HEK293T (cell line): ENCODE results near the gene NEDD9.

Experiments used
- CTCF ChIA-PET: fragments of 350-600 bp; formaldehyde crosslinking; extraction: SDS; loops from one replicate; lab custom pipeline; 2021; ENCODE audit warnings: antibody characterized with exemption, inconsistent platforms; lab: Yijun Ruan, JAX
- POLR2A ChIA-PET: fragments of 350-600 bp; formaldehyde crosslinking; extraction: SDS; loops from one replicate; lab custom pipeline; 2020; ENCODE audit warnings: antibody characterized with exemption, inconsistent platforms; lab: Yijun Ruan, JAX
- DNase-seq: peaks from one replicate; pipeline ENCODE4 v3.0.0; 2012; ENCODE audit warnings: mixed read lengths; ENCODE audit errors: extremely low spot score
- ARNT ChIP-seq: fragments of 450-650 bp; IDR thresholded peaks from 2 replicates; pipeline ENCODE4 v1.6.1; 2017; ENCODE audit warnings: mild to moderate bottlenecking
- BHLHE40 ChIP-seq: fragments of 450-650 bp; IDR thresholded peaks from 2 replicates; pipeline ENCODE4 v1.6.1; 2016; ENCODE audit warnings: mild to moderate bottlenecking, moderate library complexity, borderline replicate concordance
- CTBP1 ChIP-seq: fragments of 450-650 bp; IDR thresholded peaks from 2 replicates; pipeline ENCODE4 v1.6.1; 2016; ENCODE audit warnings: borderline replicate concordance
- ELF4 ChIP-seq: fragments of 450-650 bp; IDR thresholded peaks from 2 replicates; pipeline ENCODE4 v1.6.1; 2017; ENCODE audit warnings: antibody characterized with exemption
- FOXA1 ChIP-seq: fragments of 450-650 bp; IDR thresholded peaks from 2 replicates; pipeline ENCODE4 v1.6.1; 2016; ENCODE audit warnings: mild to moderate bottlenecking
- FOXK2 ChIP-seq: fragments of 450-650 bp; IDR thresholded peaks from 2 replicates; pipeline ENCODE4 v1.6.1; 2016; ENCODE audit warnings: mild to moderate bottlenecking
- FOXM1 ChIP-seq: fragments of 450-650 bp; IDR thresholded peaks from 2 replicates; pipeline ENCODE4 v1.6.1; 2017; ENCODE audit warnings: mild to moderate bottlenecking, borderline replicate concordance
- HDGF ChIP-seq: fragments of 450-650 bp; IDR thresholded peaks from 2 replicates; pipeline ENCODE4 v1.6.1; 2017; ENCODE audit warnings: antibody characterized with exemption, borderline replicate concordance
- L3MBTL2 ChIP-seq: fragments of 450-650 bp; conservative IDR thresholded peaks from 2 replicates; pipeline ENCODE4 v1.6.1; 2016; ENCODE audit warnings: mild to moderate bottlenecking
- LEF1 ChIP-seq: fragments of 450-650 bp; IDR thresholded peaks from 2 replicates; pipeline ENCODE4 v1.6.1; 2017; ENCODE audit warnings: mild to moderate bottlenecking, borderline replicate concordance
- NFRKB ChIP-seq: fragments of 450-650 bp; IDR thresholded peaks from 2 replicates; pipeline ENCODE4 v1.6.1; 2016; ENCODE audit warnings: mild to moderate bottlenecking, moderate library complexity
- PKNOX1 ChIP-seq: fragments of 450-650 bp; IDR thresholded peaks from 2 replicates; pipeline ENCODE4 v1.6.1; 2016
- SP1 ChIP-seq: fragments of 450-650 bp; IDR thresholded peaks from 2 replicates; pipeline ENCODE4 v1.6.1; 2017
- SUZ12 ChIP-seq: fragments of 450-650 bp; IDR thresholded peaks from 2 replicates; pipeline ENCODE4 v1.6.1; 2016; ENCODE audit warnings: mild to moderate bottlenecking
- TARDBP ChIP-seq: fragments of 450-650 bp; IDR thresholded peaks from 2 replicates; pipeline ENCODE4 v1.6.1; 2016
- ZNF384 ChIP-seq: fragments of 450-650 bp; IDR thresholded peaks from 2 replicates; pipeline ENCODE4 v1.6.1; 2016

The NEDD9 gene

DNA sequence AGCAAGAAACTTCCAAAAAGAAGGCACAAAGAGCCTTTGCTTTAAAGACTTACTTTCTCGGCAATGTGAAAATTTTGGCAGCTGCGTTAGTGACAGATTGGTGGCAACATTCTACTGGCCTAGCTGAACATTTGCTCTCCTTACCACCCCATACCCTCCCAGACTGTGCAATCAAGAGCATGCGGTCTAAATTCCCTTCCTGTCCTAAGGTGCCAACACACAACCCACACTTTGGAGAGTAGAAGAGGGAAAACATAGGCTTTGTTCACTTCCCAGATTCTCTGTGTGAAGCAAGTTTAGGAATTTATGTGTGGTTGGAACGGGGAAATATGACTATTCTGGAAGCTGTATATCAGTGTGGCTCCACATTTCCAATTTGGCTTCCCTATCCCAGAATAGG is 29.8 kb upstream of the NEDD9 start:
- POLR2A ChIA-PET: no interaction called here
- CTCF ChIA-PET: no interaction called here
- DNase-seq: no peak
- TF ChIP-seq FOXK2 (no peak), LEF1 (no peak), TARDBP (no peak), FOXM1 (no peak), SP1 (no peak), HDGF (no peak), ARNT (no peak), ELF4 (no peak), NFRKB (no peak), FOXA1 (no peak), CTBP1 (no peak), BHLHE40 (no peak), SUZ12 (no peak), L3MBTL2 (no peak), ZNF384 (no peak), PKNOX1 (no peak)

DNA sequence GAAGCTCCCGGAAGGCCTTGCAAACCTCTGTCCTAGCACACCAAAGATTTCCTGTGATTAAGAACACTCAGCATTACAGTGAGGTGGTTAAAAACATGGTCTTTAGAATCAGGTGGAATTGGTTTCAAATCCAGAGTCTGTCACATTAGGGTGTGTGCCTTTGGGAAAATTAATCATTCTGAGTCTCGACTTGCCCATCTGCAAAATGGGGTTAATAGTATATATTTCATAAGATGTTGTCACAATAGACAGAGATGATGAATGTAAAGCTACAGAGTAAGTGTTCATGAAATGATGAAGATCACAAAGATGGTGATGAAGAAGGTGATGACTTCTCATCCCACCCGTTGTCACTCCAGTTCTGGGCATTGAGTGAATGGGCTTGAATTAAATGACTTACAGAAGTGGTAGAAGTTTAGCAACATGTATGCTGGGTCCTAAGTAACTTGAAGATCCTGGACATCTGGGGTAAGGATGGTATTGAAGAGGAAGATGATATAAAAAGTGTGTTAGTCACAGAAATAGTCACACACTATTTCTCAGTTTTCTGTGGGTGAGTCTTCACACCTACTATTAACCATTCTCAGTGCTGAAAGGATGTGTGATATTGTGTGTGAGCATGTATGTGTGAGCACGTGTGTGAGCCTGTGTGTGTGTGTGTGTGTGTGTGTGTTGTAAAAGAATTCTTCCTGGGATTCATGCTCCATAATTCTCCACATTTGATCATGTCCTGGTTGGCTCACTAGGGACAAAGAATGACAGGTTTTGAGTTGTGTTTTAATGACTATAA is 28.0 kb upstream of the NEDD9 start:
- no peak for DNase-seq
- POLR2A ChIA-PET: no interaction called here
- TF ChIP-seq ARNT (no peak), CTBP1 (no peak), FOXA1 (no peak), TARDBP (no peak), HDGF (no peak), FOXK2 (no peak), SUZ12 (no peak), FOXM1 (no peak), ZNF384 (no peak), LEF1 (no peak), L3MBTL2 (no peak), PKNOX1 (no peak), BHLHE40 (no peak), SP1 (no peak), ELF4 (no peak), NFRKB (no peak)
- CTCF ChIA-PET: no interaction called here

GRCh38 chr6:11258260-11259237 is 26.1 kb upstream of the NEDD9 start:
- DNase-seq: no peak
- CTCF ChIA-PET: interaction anchor here (0.6 to 0.8 kb wide), 2 partner anchors 21 to 86 kb away, joined by 3 to 4 read pairs; no protein-coding TSS in a partner anchor
- no peak for TF ChIP-seq ELF4
- TF ChIP-seq FOXK2: no peak
- TF ChIP-seq CTBP1: no peak
- no peak for TF ChIP-seq LEF1
- no peak for TF ChIP-seq FOXM1
- no peak for TF ChIP-seq L3MBTL2
- TF ChIP-seq SUZ12: no peak
- TF ChIP-seq FOXA1: no peak
- TF ChIP-seq HDGF: no peak
- no peak for TF ChIP-seq SP1
- TF ChIP-seq ZNF384: no peak
- TF ChIP-seq NFRKB: no peak
- no peak for TF ChIP-seq BHLHE40
- TF ChIP-seq PKNOX1: no peak
- POLR2A ChIA-PET: interaction anchor here (0.7 kb wide), 1 partner anchor 27 kb away, joined by 3 read pairs; no protein-coding TSS in a partner anchor

DNA sequence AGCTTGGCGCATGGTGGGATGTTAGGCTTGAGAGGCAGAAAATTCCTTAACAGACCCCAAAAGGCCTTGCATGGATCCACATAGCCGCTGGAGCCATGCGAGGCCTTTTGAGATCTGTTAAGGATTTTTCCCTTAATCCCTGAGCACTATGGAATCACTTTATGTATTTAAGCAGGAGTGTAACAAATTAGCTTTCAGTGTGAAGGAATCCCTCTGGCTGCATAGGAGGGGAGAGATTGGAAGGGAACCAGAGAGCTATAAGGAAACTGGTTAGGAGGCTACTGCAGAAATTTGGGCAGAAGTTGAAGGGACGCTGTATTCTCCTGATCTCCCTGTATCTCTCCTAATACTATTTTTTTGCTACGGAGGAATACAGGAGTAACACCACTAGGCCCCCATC is 23.1 kb upstream of the NEDD9 start:
- ChIA-PET CTCF (no interaction called here), POLR2A (no interaction called here)
- TF ChIP-seq PKNOX1 (no peak), SUZ12 (no peak), ARNT (no peak), ELF4 (no peak), ZNF384 (no peak), LEF1 (no peak), L3MBTL2 (no peak), FOXM1 (no peak), FOXK2 (no peak), TARDBP (no peak), NFRKB (no peak), CTBP1 (no peak), HDGF (no peak), SP1 (no peak), FOXA1 (no peak), BHLHE40 (no peak)
- no peak for DNase-seq
